Aorta (tissue), 5 donors: ENCODE results near the gene HAND2. TPM values are rescaled to one million over a fixed set of nuclear protein-coding genes. Genes with fewer than 3 reads are reported as not detected.
A peak's percentile ranks its signal among the peaks of the same experiment; 100 is the strongest.

Source experiments
- ATAC-seq: fragments of 200-7000 bp; cut with Tn5 transposase; one replicate; pipeline ENCODE4 v1.9.1; 2022; ENCODE audit warnings: moderate library complexity; ENCODE audit not compliant: low FRiP score
- DNase-seq, 2 donors: peaks; one replicate each; pipeline ENCODE4 v3.0.0-alpha.2; 2020
- H3K27ac ChIP-seq, 2 donors: one replicate each; pipeline ENCODE4 v1.5.1; 2013; ENCODE audit warnings: low read length in 2 of 2, mild to moderate bottlenecking in 2 of 2, moderate library complexity in 2 of 2, control low read depth in 1 of 2, inconsistent platforms in 1 of 2, low read depth in 1 of 2
- H3K27me3 ChIP-seq, 2 donors: one replicate each; pipeline ENCODE4 v1.6.1; 2013; ENCODE audit warnings: control low read depth in 1 of 2, low read length in 1 of 2, mild to moderate bottlenecking in 1 of 2, moderate library complexity in 1 of 2; ENCODE audit not compliant: insufficient read depth in 2 of 2, control insufficient read depth in 1 of 2
- H3K36me3 ChIP-seq, 2 donors: one replicate each; pipeline ENCODE4 v1.6.1; 2013; ENCODE audit warnings: control low read depth in 1 of 2, low read length in 1 of 2, mild to moderate bottlenecking in 1 of 2; ENCODE audit not compliant: insufficient read depth in 2 of 2, control insufficient read depth in 1 of 2
- H3K4me1 ChIP-seq, 2 donors: one replicate each; pipeline ENCODE4 v1.6.1; 2013; ENCODE audit warnings: low read length in 2 of 2, control low read depth in 1 of 2, mild to moderate bottlenecking in 1 of 2, moderate library complexity in 1 of 2; ENCODE audit not compliant: insufficient read depth in 2 of 2, control insufficient read depth in 1 of 2
- H3K4me3 ChIP-seq, 2 donors: one replicate each; pipeline ENCODE4 v1.5.1; 2013; ENCODE audit warnings: low read length in 2 of 2, control low read depth in 1 of 2, mild to moderate bottlenecking in 1 of 2
- H3K9me3 ChIP-seq: one replicate; pipeline ENCODE4 v1.6.1; 2013; ENCODE audit warnings: mild to moderate bottlenecking, low read length; ENCODE audit not compliant: control insufficient read depth
- WGBS, 2 donors: extraction: QIAGEN DNeasy Blood & Tissue Kit; methylation state at CpG; one replicate each; pipeline ENCODE4 v1.1.7; 2013; 5-methylcytosine and 5-hydroxymethylcytosine counted together
- intact Hi-C, 2 donors: fragments of 100-400 bp; cut with DNase I; formaldehyde crosslinking; loops; one replicate each; pipeline versions ENCODE4 v1.14.2 to v1.15.0; 2022
- polyA plus RNA-seq, 2 donors: library from polyadenylated mRNA; stranded (reverse); fragments of 200-250 nt; gene quantifications; one replicate each; pipeline ENCODE4 v1.2.3, GENCODE V29; 2013
- total RNA-seq, 2 donors: library from RNA; stranded (reverse); fragmentation: NEBNext Ultra II Directional; extraction: Animal tissue kit (Norgen Biotek cat#: 25700); gene quantifications; one replicate each; pipeline ENCODE4 v1.2.1, GENCODE V29; 2021
- donor health status: healthy with polysubstance abuse.
- donor health status: Bipolar disorder and iron deficiency.
- donor health status: DM: no; HTN: no; CAD: no.
- donor health status: DM: no; HTN: no; CAD: no.
- donor health status: DM: yes; HTN: yes; CAD: no.

HAND2 gene
- total and polyA plus RNA-seq, 4 donors: 5.2 to 36.7 (median 18.3) TPM

GRCh38 chr4:173482330-173482931 lies 47.6 kb downstream of the HAND2 start:
- Histone ChIP-seq H3K36me3 (no peaks in the 10 kb centered on the region), H3K27ac (no peak overlapping the region), H3K4me1 (peaks cover 0 to 2% of the 10 kb centered on the region in 2 donors), H3K9me3 (no peaks in the 10 kb centered on the region), H3K4me3 (no peak overlapping the region), H3K27me3 (no peaks in the 10 kb centered on the region)
- intact Hi-C loops: no loop called here
- ATAC-seq (no peak), DNase-seq (no peak)
- 96% methylated on average over 1 of the region's 1 CpG for WGBS, 2 donors

- intact Hi-C loops: loop anchor here in 1 of 2 donors (5.0 kb wide), 1 partner anchor 52 kb away; no protein-coding TSS in a partner anchor
- peak overlapping the region in 1 of 2 donors; percentile 33 for H3K27ac ChIP-seq
These were observed 51.1 kb downstream of the HAND2 start for GRCh38 chr4:173478913-173479283.

GRCh38 chr4:173478201-173478912 lies 51.7 kb downstream of the HAND2 start:
- no peak for DNase-seq
- no peaks in the 10 kb centered on the region for H3K9me3 ChIP-seq
- intact Hi-C loops: loop anchor here in 1 of 2 donors (5.0 kb wide), 1 partner anchor 51 kb away; no protein-coding TSS in a partner anchor
- H3K27ac ChIP-seq: peak overlapping the region; percentile 40 to 64
- no peak overlapping the region for H3K4me3 ChIP-seq
- ATAC-seq: no peak
- H3K4me1 ChIP-seq: peaks cover 2 to 5% of the 10 kb centered on the region in 2 donors
- no peaks in the 10 kb centered on the region for H3K27me3 ChIP-seq
- peaks cover 0 to 2% of the 10 kb centered on the region in 2 donors for H3K36me3 ChIP-seq
- 12 to 17% methylated on average over 5 of the region's 5 CpGs for WGBS, 2 donors

More at GRCh38 chr4:173478913-173479283, 51.1 kb downstream of the HAND2 start:
- no peaks in the 10 kb centered on the region for H3K9me3 ChIP-seq
- DNase-seq (no peak), ATAC-seq (no peak)
- H3K36me3 ChIP-seq: peaks cover 0 to 2% of the 10 kb centered on the region in 2 donors
- H3K4me1 ChIP-seq: peaks cover 2 to 5% of the 10 kb centered on the region in 2 donors
- 30 to 38% methylated on average over 4 of the region's 4 CpGs for WGBS, 2 donors
- H3K4me3 ChIP-seq: no peak overlapping the region
- H3K27me3 ChIP-seq: no peaks in the 10 kb centered on the region

- peaks cover 2 to 5% of the 10 kb centered on the region in 2 donors for H3K4me1 ChIP-seq
- no peaks in the 10 kb centered on the region for H3K27me3 ChIP-seq
- no peak for ATAC-seq
- intact Hi-C loops: loop anchor here in 1 of 2 donors (5.0 kb wide), 1 partner anchor 50 kb away; no protein-coding TSS in a partner anchor
- H3K27ac ChIP-seq: no peak overlapping the region
- H3K4me3 ChIP-seq: no peak overlapping the region
- H3K36me3 ChIP-seq: peaks cover 0 to 2% of the 10 kb centered on the region in 2 donors
- 41 to 63% methylated on average over 1 of the region's 1 CpG for WGBS, 2 donors
- no peak for DNase-seq
- no peaks in the 10 kb centered on the region for H3K9me3 ChIP-seq
These were observed 53.0 kb downstream of the HAND2 start for GRCh38 chr4:173477016-173477415.

Other genes with a start within 250 kb of the HAND2 start
- 10 to 100 TPM; 33.0 to 42.5 TPM for gene HMGB2, start 195.9 kb downstream of the HAND2 start, total RNA-seq
- gene HMGB2, start 195.9 kb downstream of the HAND2 start, polyA plus RNA-seq: 10 to 100 TPM; 70.5 to 81.7 TPM
- 10 to 100 TPM; 33.4 to 34.7 TPM for gene SAP30, start 159.3 kb downstream of the HAND2 start, total RNA-seq
- gene SAP30, start 159.3 kb downstream of the HAND2 start, polyA plus RNA-seq: 10 to 100 TPM; 19.4 to 25.7 TPM
- 10 to 100 TPM; 34.6 to 45.2 TPM for gene SCRG1, start 131.1 kb downstream of the HAND2 start, total RNA-seq
- 10 to 100 TPM; 13.7 to 14.9 TPM for gene SCRG1, start 131.1 kb downstream of the HAND2 start, polyA plus RNA-seq